HEK293T (cell line): Measurements from ENCODE around the gene SLC28A3.

Experiments
- CTCF ChIA-PET: fragments of 350-600 bp; formaldehyde crosslinking; extraction: SDS; loops from one replicate; lab custom pipeline; 2021; ENCODE audit warnings: antibody characterized with exemption, inconsistent platforms; lab: Yijun Ruan, JAX
- POLR2A ChIA-PET: fragments of 350-600 bp; formaldehyde crosslinking; extraction: SDS; loops from one replicate; lab custom pipeline; 2020; ENCODE audit warnings: antibody characterized with exemption, inconsistent platforms; lab: Yijun Ruan, JAX
- DNase-seq: peaks from one replicate; pipeline ENCODE4 v3.0.0; 2012; ENCODE audit warnings: mixed read lengths; ENCODE audit errors: extremely low spot score
- ARNT ChIP-seq: fragments of 450-650 bp; IDR thresholded peaks from 2 replicates; pipeline ENCODE4 v1.6.1; 2017; ENCODE audit warnings: mild to moderate bottlenecking
- BHLHE40 ChIP-seq: fragments of 450-650 bp; IDR thresholded peaks from 2 replicates; pipeline ENCODE4 v1.6.1; 2016; ENCODE audit warnings: mild to moderate bottlenecking, moderate library complexity, borderline replicate concordance
- CTBP1 ChIP-seq: fragments of 450-650 bp; IDR thresholded peaks from 2 replicates; pipeline ENCODE4 v1.6.1; 2016; ENCODE audit warnings: borderline replicate concordance
- ELF4 ChIP-seq: fragments of 450-650 bp; IDR thresholded peaks from 2 replicates; pipeline ENCODE4 v1.6.1; 2017; ENCODE audit warnings: antibody characterized with exemption
- FOXA1 ChIP-seq: fragments of 450-650 bp; IDR thresholded peaks from 2 replicates; pipeline ENCODE4 v1.6.1; 2016; ENCODE audit warnings: mild to moderate bottlenecking
- FOXK2 ChIP-seq: fragments of 450-650 bp; IDR thresholded peaks from 2 replicates; pipeline ENCODE4 v1.6.1; 2016; ENCODE audit warnings: mild to moderate bottlenecking
- FOXM1 ChIP-seq: fragments of 450-650 bp; IDR thresholded peaks from 2 replicates; pipeline ENCODE4 v1.6.1; 2017; ENCODE audit warnings: mild to moderate bottlenecking, borderline replicate concordance
- HDGF ChIP-seq: fragments of 450-650 bp; IDR thresholded peaks from 2 replicates; pipeline ENCODE4 v1.6.1; 2017; ENCODE audit warnings: antibody characterized with exemption, borderline replicate concordance
- L3MBTL2 ChIP-seq: fragments of 450-650 bp; conservative IDR thresholded peaks from 2 replicates; pipeline ENCODE4 v1.6.1; 2016; ENCODE audit warnings: mild to moderate bottlenecking
- LEF1 ChIP-seq: fragments of 450-650 bp; IDR thresholded peaks from 2 replicates; pipeline ENCODE4 v1.6.1; 2017; ENCODE audit warnings: mild to moderate bottlenecking, borderline replicate concordance
- NFRKB ChIP-seq: fragments of 450-650 bp; IDR thresholded peaks from 2 replicates; pipeline ENCODE4 v1.6.1; 2016; ENCODE audit warnings: mild to moderate bottlenecking, moderate library complexity
- SP1 ChIP-seq: fragments of 450-650 bp; IDR thresholded peaks from 2 replicates; pipeline ENCODE4 v1.6.1; 2017
- SUZ12 ChIP-seq: fragments of 450-650 bp; IDR thresholded peaks from 2 replicates; pipeline ENCODE4 v1.6.1; 2016; ENCODE audit warnings: mild to moderate bottlenecking
- TARDBP ChIP-seq: fragments of 450-650 bp; IDR thresholded peaks from 2 replicates; pipeline ENCODE4 v1.6.1; 2016
- ZNF384 ChIP-seq: fragments of 450-650 bp; IDR thresholded peaks from 2 replicates; pipeline ENCODE4 v1.6.1; 2016
- TF ChIP-seq, protein P1 (sequence below): fragments of 450-650 bp; IDR thresholded peaks from 2 replicates; pipeline ENCODE4 v1.6.1; 2016

The SLC28A3 gene

DNA sequence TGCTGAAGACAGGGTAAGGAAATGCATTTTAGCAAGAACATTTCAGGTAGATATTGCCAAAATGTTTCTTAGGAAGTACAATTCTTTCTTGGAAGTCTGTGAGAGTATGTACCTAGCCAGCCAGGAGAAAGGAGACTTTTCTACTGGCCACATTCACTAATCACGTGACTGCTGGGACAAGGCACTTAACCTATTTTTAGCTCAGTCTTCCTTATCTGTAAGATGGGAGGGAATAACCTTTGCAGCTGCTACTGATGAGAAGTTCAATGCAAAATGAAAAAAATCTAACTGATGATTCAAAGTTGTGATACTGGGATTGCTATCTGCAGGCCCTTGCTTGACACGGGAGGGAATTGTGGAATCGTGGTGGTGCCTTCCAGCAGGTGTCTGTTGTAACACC lies 42.6 kb upstream of the SLC28A3 start:
- ChIA-PET POLR2A (no interaction called here), CTCF (no interaction called here)
- DNase-seq, result no peak
- TF ChIP-seq HDGF (no peak), FOXK2 (no peak), LEF1 (no peak)

GRCh38 chr9:84382720-84383119 lies 42.2 kb upstream of the SLC28A3 start:
- DNase-seq, result no peak
- ChIA-PET POLR2A (no interaction called here), CTCF (no interaction called here)
- TF ChIP-seq FOXM1 (no peak), L3MBTL2 (no peak), SP1 (no peak), LEF1 (no peak)
- TF ChIP-seq, protein P1, sequence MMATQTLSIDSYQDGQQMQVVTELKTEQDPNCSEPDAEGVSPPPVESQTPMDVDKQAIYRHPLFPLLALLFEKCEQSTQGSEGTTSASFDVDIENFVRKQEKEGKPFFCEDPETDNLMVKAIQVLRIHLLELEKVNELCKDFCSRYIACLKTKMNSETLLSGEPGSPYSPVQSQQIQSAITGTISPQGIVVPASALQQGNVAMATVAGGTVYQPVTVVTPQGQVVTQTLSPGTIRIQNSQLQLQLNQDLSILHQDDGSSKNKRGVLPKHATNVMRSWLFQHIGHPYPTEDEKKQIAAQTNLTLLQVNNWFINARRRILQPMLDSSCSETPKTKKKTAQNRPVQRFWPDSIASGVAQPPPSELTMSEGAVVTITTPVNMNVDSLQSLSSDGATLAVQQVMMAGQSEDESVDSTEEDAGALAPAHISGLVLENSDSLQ, result no peak

DNA sequence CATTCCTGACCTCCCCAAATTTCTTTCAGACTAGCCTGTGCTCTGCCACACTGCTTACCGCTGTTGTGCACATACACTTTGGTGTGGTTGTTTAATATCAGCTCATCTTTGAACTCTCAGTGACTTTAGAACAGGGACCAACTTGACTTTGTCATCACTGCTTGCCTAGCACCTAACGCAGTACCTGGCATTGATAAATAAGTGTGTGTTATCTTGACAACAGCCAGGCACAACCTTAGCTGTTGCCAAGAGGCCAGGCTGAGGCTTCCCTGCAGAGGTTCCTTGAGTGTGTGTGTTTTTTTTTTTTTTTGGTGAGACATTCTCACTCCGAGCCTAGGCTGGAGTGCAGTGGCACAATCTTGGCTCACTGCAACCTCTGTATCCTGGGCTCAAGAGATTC lies 41.0 kb upstream of the SLC28A3 start:
- CTCF ChIA-PET, result interaction anchor here (0.6 kb wide), 1 partner anchor 24 kb away, joined by 5 read pairs; no protein-coding TSS in a partner anchor
- POLR2A ChIA-PET, result no interaction called here
- no peak for TF ChIP-seq LEF1
- TF ChIP-seq L3MBTL2, result no peak
- TF ChIP-seq SP1, result no peak
- no peak for TF ChIP-seq ARNT
- no peak for TF ChIP-seq FOXA1
- no peak for TF ChIP-seq HDGF
- no peak for TF ChIP-seq NFRKB
- no peak for TF ChIP-seq BHLHE40
- TF ChIP-seq FOXM1, result no peak
- TF ChIP-seq ELF4, result no peak
- no peak for TF ChIP-seq TARDBP
- TF ChIP-seq ZNF384, result no peak
- TF ChIP-seq FOXK2, result no peak
- TF ChIP-seq, protein P1, result no peak
- no peak for TF ChIP-seq SUZ12
- TF ChIP-seq CTBP1, result no peak
- no peak for DNase-seq

DNA sequence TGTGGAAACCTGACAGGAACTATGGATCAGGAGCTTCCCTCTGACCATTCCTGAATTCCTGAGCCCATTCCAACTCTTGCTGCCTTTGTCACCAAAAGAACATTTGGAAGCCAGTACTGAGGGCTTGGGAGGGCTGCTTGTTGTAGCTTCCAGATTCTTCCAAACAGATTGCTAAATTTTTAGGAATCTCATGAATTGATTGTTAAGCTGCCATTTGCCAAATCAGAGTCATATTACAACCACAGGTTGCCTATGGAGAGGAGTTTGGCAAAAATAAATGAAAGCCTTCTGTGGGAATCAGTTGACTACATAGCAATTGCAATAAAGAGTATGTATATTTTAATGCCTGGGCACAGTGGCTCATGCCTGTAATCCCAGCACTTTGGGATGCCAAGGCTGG lies 39.2 kb upstream of the SLC28A3 start:
- POLR2A ChIA-PET, result no interaction called here
- DNase-seq, result no peak
- CTCF ChIA-PET, result no interaction called here
- no peak for TF ChIP-seq SP1
- TF ChIP-seq SUZ12, result no peak
- no peak for TF ChIP-seq FOXK2
- no peak for TF ChIP-seq NFRKB
- no peak for TF ChIP-seq FOXM1
- TF ChIP-seq LEF1, result no peak

DNA sequence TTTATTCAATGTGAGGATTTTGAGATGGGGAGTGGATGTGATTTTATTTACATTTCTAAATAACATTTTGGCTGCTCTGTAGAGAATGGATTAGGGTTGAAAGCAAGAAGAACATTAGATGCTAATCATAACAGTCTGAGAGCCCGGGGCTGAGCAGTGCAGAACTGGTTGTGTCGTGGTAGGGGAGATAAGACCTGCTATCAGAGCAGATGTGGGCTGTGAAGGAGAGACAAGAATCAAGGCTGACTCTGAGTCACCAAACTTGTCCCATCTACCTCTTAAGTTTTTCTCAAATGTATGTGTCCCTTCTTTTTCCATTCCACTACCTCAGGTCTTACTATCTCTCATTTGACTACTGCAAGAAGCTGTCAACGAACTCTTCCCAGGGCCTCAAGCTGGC lies 35.4 kb upstream of the SLC28A3 start:
- no peak for DNase-seq
- ChIA-PET CTCF (no interaction called here), POLR2A (interaction anchor here (0.6 kb wide), 1 partner anchor 1150 kb away, joined by 3 read pairs; no protein-coding TSS in a partner anchor)
- no peak for TF ChIP-seq HDGF

GRCh38 chr9:84374516-84374915 lies 34.0 kb upstream of the SLC28A3 start:
- ChIA-PET CTCF (no interaction called here), POLR2A (no interaction called here)
- no peak for TF ChIP-seq FOXA1
- TF ChIP-seq NFRKB, result no peak
- TF ChIP-seq ZNF384, result no peak
- TF ChIP-seq ARNT, result no peak
- TF ChIP-seq FOXM1, result no peak
- no peak for TF ChIP-seq HDGF
- TF ChIP-seq CTBP1, result no peak
- no peak for TF ChIP-seq ELF4
- TF ChIP-seq TARDBP, result no peak
- TF ChIP-seq FOXK2, result no peak
- TF ChIP-seq SP1, result no peak
- TF ChIP-seq LEF1, result no peak
- TF ChIP-seq, protein P1, result no peak
- no peak for TF ChIP-seq L3MBTL2
- TF ChIP-seq SUZ12, result no peak
- no peak for TF ChIP-seq BHLHE40
- no peak for DNase-seq

DNA sequence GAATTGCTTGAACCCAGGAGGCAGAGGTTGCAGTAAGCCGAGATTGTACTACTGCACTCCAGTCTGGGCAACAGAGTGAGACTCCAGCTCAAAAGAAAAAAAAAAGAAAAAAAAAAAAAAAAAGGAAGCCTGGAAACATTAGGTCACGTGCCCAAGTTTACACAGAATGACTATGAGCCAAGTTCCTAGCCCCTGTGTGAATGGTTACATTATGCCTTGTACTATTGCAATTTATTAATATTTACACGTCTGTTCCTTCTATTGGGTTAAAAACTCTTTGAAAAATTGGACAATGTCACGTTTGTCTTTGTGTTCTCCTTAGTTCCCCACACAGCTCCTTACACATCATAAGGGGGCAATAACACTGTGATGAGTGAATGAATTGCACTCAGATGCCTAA lies 33.5 kb upstream of the SLC28A3 start:
- ChIA-PET CTCF (no interaction called here), POLR2A (no interaction called here)
- no peak for DNase-seq
- TF ChIP-seq ARNT, result no peak
- TF ChIP-seq CTBP1, result no peak
- TF ChIP-seq ELF4, result no peak
- no peak for TF ChIP-seq L3MBTL2
- TF ChIP-seq ZNF384, result no peak
- TF ChIP-seq, protein P1, result no peak
- TF ChIP-seq FOXM1, result no peak
- no peak for TF ChIP-seq BHLHE40
- TF ChIP-seq NFRKB, result no peak
- TF ChIP-seq HDGF, result no peak
- no peak for TF ChIP-seq LEF1
- no peak for TF ChIP-seq FOXA1
- no peak for TF ChIP-seq SUZ12
